ENCODE measurements around the gene CHST11. TPM values are rescaled to one million over a fixed set of nuclear protein-coding genes. Genes with fewer than 3 reads are reported as not detected.

CHST11 gene
- total and polyA plus RNA-seq, 9 of the 15 experiments (the other 6 are each of a cell fraction or from before 2014, with no cell fraction given): 2.3 to 38.7 (median 15.0) TPM

GRCh38 chr12:104575442-104576186 is 118.9 kb downstream of the CHST11 start:
- Histone ChIP-seq H2AFZ (ENCODE audit: low read depth, low read length) (no peak overlapping the region), H3K9ac (ENCODE audit: insufficient read depth in 1 of 2, low read depth in 2 of 2, low read length in 2 of 2) (no peak overlapping the region), H3K27ac (ENCODE audit: extremely low read depth, low read depth, low read length) (no peak overlapping the region; the same call in 2 of the 3 replicates), H3K36me3 (ENCODE audit: control insufficient read depth, insufficient read depth, low read length) (peaks cover 3% of the 10 kb centered on the region; the same call in 2 of the 3 replicates), H3K9me1 (ENCODE audit: control insufficient read depth, insufficient read depth, low read length) (peaks cover 4% of the 10 kb centered on the region), H3K9me3 (replicated peaks; ENCODE audit: control insufficient read depth, insufficient read depth, low read depth, low read length) (no peaks in the 10 kb centered on the region), H3K4me2 (ENCODE audit: insufficient read depth, low read length) (no peak overlapping the region), H4K20me1 (replicated peaks; ENCODE audit: control insufficient read depth, insufficient read depth, low read length) (no peaks in the 10 kb centered on the region), H3K79me2 (ENCODE audit: control insufficient read depth, insufficient read depth, low read length) (peaks cover 53% of the 10 kb centered on the region), H3K4me1 (replicated peaks in 1 of 2; ENCODE audit: control insufficient read depth in 2 of 2, insufficient read depth in 2 of 2, low read length in 2 of 2) (peaks cover 11 to 46% of the 10 kb centered on the region in 2 experiments), H3K27me3 (ENCODE audit: control insufficient read depth in 2 of 2, insufficient read depth in 2 of 2, low read length in 2 of 2) (no peaks in the 10 kb centered on the region), H3K4me3 (no peak overlapping the region)
- DNase-seq (ENCODE audit: extremely low read depth in 1 of 4, low spot score in 3 of 4): no peak
- no TSS peak for BruUV-seq (replicated peaks)
- WGBS (ENCODE audit: insufficient coverage, low coverage, missing lambda C conversion rate): 69% methylated on average over 10 of the region's 12 CpGs
- ChIA-PET CTCF (ENCODE audit: low intra/inter-chr PET ratio) (no interaction called here), POLR2A (interaction anchor here (0.7 to 2.2 kb wide), 4 partner anchors 12 to 317 kb away, joined by 3 to 6 read pairs (median 4); no protein-coding TSS in a partner anchor)
- ATAC-seq: no peak
- FAIRE-seq: no peak
- no peak for TF ChIP-seq ZFPM2 (CRISPR knock-in tag; IDR thresholded peaks at IDR 0.05)
- no peak for TF ChIP-seq E2F3 (CRISPR knock-in tag; IDR thresholded peaks at IDR 0.05)
- intact Hi-C loops (cut with micrococcal nuclease): loop anchor here (2.0 to 10.0 kb wide), 4 partner anchors 25 to 249 kb away; partner anchors contain the start of gene CHST11
- in situ Hi-C loops (cut with MboI): no loop called here

- Histone ChIP-seq H3K27ac (ENCODE audit: extremely low read depth, low read depth, low read length) (peak overlapping the region; percentile 72; the same call in 2 of the 3 replicates), H4K20me1 (replicated peaks; ENCODE audit: control insufficient read depth, insufficient read depth, low read length) (no peaks in the 10 kb centered on the region), H3K9me3 (replicated peaks; ENCODE audit: control insufficient read depth, insufficient read depth, low read depth, low read length) (no peaks in the 10 kb centered on the region), H3K4me3 (no peak overlapping the region), H3K9ac (ENCODE audit: insufficient read depth in 1 of 2, low read depth in 2 of 2, low read length in 2 of 2) (peak overlapping the region in 1 of 2 experiments; percentile 34; a peak in 1 of 4 replicates), H3K36me3 (ENCODE audit: control insufficient read depth, insufficient read depth, low read length) (peaks cover 3% of the 10 kb centered on the region; the same call in 2 of the 3 replicates), H3K9me1 (ENCODE audit: control insufficient read depth, insufficient read depth, low read length) (peaks cover 4% of the 10 kb centered on the region), H3K4me1 (replicated peaks in 1 of 2; ENCODE audit: control insufficient read depth in 2 of 2, insufficient read depth in 2 of 2, low read length in 2 of 2) (peaks cover 11 to 46% of the 10 kb centered on the region in 2 experiments), H3K27me3 (ENCODE audit: control insufficient read depth in 2 of 2, insufficient read depth in 2 of 2, low read length in 2 of 2) (no peaks in the 10 kb centered on the region), H3K4me2 (ENCODE audit: insufficient read depth, low read length) (peak overlapping the region; percentile 72), H2AFZ (ENCODE audit: low read depth, low read length) (0 out of 2 replicates have a peak overlapping the region, but pooled peaks have one; percentile 34), H3K79me2 (ENCODE audit: control insufficient read depth, insufficient read depth, low read length) (peaks cover 58% of the 10 kb centered on the region)
- ChIA-PET POLR2A (interaction anchor here (1.1 to 2.2 kb wide), 3 partner anchors 13 to 16 kb away, joined by 3 to 6 read pairs (median 5); no protein-coding TSS in a partner anchor), CTCF (ENCODE audit: low intra/inter-chr PET ratio) (interaction anchor here (1.3 kb wide), 1 partner anchor 194 kb away, joined by 3 read pairs; no protein-coding TSS in a partner anchor)
- DNase-seq (ENCODE audit: extremely low read depth in 1 of 4, low spot score in 3 of 4) (no peak), ATAC-seq (no peak), FAIRE-seq (no peak)
- WGBS (ENCODE audit: insufficient coverage, low coverage, missing lambda C conversion rate): 87% methylated on average over 6 of the region's 6 CpGs
- intact Hi-C loops (cut with micrococcal nuclease): loop anchor here (2.0 to 10.0 kb wide), 4 partner anchors 25 to 249 kb away; partner anchors contain the start of gene CHST11
- no TSS peak for BruUV-seq (replicated peaks)
- in situ Hi-C loops (cut with MboI): no loop called here
- TF ChIP-seq HDAC2 (IDR thresholded peaks at IDR 0.05) (peak; percentile 78; the same call in 1 of the 2 replicates), CBX1 (IDR thresholded peaks at IDR 0.05; ENCODE audit: low read depth) (peak; percentile 79), ARNT (IDR thresholded peaks at IDR 0.05) (0 out of 4 replicates have a peak, but pooled peaks of 1 of the 2 experiments have one; percentile 31), ESRRA (IDR thresholded peaks at IDR 0.05; ENCODE audit: borderline replicate concordance, low read depth) (0 out of 2 replicates have a peak, but pooled peaks have one; percentile 39), GABPB1 (CRISPR knock-in tag; IDR thresholded peaks at IDR 0.05) (no peak), RCOR1 (IDR thresholded peaks at IDR 0.05; ENCODE audit: borderline replicate concordance in 1 of 2, low read depth in 2 of 2, low read length in 2 of 2) (peak in 1 of 2 experiments; percentile 91; a peak in 3 of 4 replicates), RBM25 (IDR thresholded peaks at IDR 0.05; ENCODE audit: low read depth, low read length, severe bottlenecking) (peak; percentile 90), PTBP1 (IDR thresholded peaks at IDR 0.05; ENCODE audit: low read depth, low read length) (peak; percentile 87; the same call in 1 of the 2 replicates), LCOR (CRISPR knock-in tag; IDR thresholded peaks at IDR 0.05) (0 out of 2 replicates have a peak, but pooled peaks have one; percentile 0), PHF20 (IDR thresholded peaks at IDR 0.05; ENCODE audit: partially characterized antibody) (peak; percentile 56), BCOR (IDR thresholded peaks at IDR 0.05) (peak; percentile 97), CBX3 (IDR thresholded peaks at IDR 0.05; ENCODE audit: borderline replicate concordance in 1 of 2, low read length in 2 of 2) (peak in 1 of 2 experiments; percentile 61; a peak in 2 of 3 replicates), ZBTB1 (CRISPR knock-in tag; IDR thresholded peaks at IDR 0.05; ENCODE audit: borderline replicate concordance, low read depth) (no peak)
These were observed 119.5 kb downstream of the CHST11 start for GRCh38 chr12:104576187-104576778.
